Nephron (organoid): Measurements from ENCODE around the gene AKR1D1.

Experiments used
- H3K27ac Mint-ChIP-seq, 3 experiments: 2 replicates each; pipeline ENCODE4 v1.8.0; 2020; ENCODE audit warnings: mixed read lengths in 3 of 3, mild to moderate bottlenecking in 2 of 3, moderate library complexity in 1 of 3
- H3K27me3 Mint-ChIP-seq: 2 replicates; pipeline ENCODE4 v1.8.0; 2021; ENCODE audit warnings: low read depth, mild to moderate bottlenecking, moderate library complexity, mixed read lengths
- H3K36me3 Mint-ChIP-seq: 2 replicates; pipeline ENCODE4 v1.8.0; 2020; ENCODE audit warnings: low read depth, mixed read lengths
- H3K4me1 Mint-ChIP-seq: 2 replicates; pipeline ENCODE4 v1.8.0; 2020; ENCODE audit warnings: mixed read lengths
- H3K4me3 Mint-ChIP-seq, 3 experiments: 2 replicates each; pipeline ENCODE4 v1.8.0; 2020; ENCODE audit warnings: mild to moderate bottlenecking in 3 of 3, mixed read lengths in 3 of 3, moderate library complexity in 2 of 3
- H3K9me3 Mint-ChIP-seq: 2 replicates; pipeline ENCODE4 v1.8.0; 2020; ENCODE audit warnings: mixed read lengths
- TF ChIP-seq, protein P1 (sequence below), 3 experiments: fragments of 200-600 bp; sonication (generic); IDR thresholded peaks; one replicate each; pipeline ENCODE4 v1.5.0; 2021; ENCODE audit warnings: antibody characterized with exemption in 3 of 3; ENCODE audit not compliant: unreplicated experiment in 3 of 3

Gene AKR1D1, protein sequence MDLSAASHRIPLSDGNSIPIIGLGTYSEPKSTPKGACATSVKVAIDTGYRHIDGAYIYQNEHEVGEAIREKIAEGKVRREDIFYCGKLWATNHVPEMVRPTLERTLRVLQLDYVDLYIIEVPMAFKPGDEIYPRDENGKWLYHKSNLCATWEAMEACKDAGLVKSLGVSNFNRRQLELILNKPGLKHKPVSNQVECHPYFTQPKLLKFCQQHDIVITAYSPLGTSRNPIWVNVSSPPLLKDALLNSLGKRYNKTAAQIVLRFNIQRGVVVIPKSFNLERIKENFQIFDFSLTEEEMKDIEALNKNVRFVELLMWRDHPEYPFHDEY

DNA sequence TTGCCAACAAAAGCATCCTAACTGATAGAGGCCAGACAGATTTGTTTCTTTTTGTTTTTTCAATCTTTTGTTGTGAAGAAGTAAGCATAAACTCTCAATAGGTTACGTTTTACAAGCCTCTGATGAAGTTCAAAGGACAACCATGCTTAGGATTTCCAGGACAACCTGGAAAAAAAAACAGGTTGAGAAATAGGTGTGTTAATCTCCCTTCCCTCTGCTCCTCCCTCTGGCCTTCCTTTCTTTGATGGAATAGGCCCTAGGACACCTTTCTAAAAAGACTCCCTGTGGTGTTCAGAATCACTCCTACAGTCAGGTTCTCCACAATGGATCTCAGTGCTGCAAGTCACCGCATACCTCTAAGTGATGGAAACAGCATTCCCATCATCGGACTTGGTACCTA is at the start of gene AKR1D1:
AKR1D1 (plus strand) TSS at position 264 of the 400 bp plus-strand sequence; CDS start at position 324, 60 bp downstream.
- H3K9me3 Mint-ChIP-seq: peaks cover 20% of the 10 kb centered on the region
- no peaks in the 10 kb centered on the region for H3K27me3 Mint-ChIP-seq
- no peak within 1 kb of the TSS for H3K4me3 Mint-ChIP-seq
- no peaks in the 10 kb centered on the region for H3K4me1 Mint-ChIP-seq
- TF ChIP-seq, protein P1, sequence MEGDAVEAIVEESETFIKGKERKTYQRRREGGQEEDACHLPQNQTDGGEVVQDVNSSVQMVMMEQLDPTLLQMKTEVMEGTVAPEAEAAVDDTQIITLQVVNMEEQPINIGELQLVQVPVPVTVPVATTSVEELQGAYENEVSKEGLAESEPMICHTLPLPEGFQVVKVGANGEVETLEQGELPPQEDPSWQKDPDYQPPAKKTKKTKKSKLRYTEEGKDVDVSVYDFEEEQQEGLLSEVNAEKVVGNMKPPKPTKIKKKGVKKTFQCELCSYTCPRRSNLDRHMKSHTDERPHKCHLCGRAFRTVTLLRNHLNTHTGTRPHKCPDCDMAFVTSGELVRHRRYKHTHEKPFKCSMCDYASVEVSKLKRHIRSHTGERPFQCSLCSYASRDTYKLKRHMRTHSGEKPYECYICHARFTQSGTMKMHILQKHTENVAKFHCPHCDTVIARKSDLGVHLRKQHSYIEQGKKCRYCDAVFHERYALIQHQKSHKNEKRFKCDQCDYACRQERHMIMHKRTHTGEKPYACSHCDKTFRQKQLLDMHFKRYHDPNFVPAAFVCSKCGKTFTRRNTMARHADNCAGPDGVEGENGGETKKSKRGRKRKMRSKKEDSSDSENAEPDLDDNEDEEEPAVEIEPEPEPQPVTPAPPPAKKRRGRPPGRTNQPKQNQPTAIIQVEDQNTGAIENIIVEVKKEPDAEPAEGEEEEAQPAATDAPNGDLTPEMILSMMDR (IDR thresholded peaks at IDR 0.05; ENCODE audit: unreplicated experiment in 3 of 3): no peak
- no peaks in the 10 kb centered on the region for H3K36me3 Mint-ChIP-seq
- no peak within 1 kb of the TSS for H3K27ac Mint-ChIP-seq

DNA sequence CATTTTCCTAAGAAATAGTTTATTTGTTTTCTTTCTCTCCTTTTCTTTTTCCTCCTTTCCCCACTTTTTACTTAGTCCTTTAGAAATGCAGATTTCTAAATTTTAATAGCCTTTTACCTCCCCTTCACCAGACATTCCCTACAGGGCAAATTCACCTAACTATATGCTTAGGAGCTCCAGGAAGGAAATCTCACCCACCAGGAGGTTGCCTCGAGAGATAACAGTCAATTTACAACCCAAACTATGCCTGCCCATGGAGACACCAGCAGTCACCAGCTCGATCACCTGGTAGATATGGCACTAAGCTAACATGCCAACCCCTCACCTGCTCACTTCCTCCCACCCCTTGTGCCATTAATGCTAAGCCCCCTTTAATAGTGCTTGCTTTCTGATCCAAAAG is 49.2 kb upstream of the AKR1D1 start:
- TF ChIP-seq, protein P1 (IDR thresholded peaks at IDR 0.05; ENCODE audit: unreplicated experiment in 3 of 3): no peak
- Mint-ChIP-seq H3K4me3 (no peak overlapping the region), H3K4me1 (no peaks in the 10 kb centered on the region), H3K27ac (no peak overlapping the region), H3K36me3 (no peaks in the 10 kb centered on the region), H3K9me3 (peaks cover 15% of the 10 kb centered on the region), H3K27me3 (peaks cover 3% of the 10 kb centered on the region)

DNA sequence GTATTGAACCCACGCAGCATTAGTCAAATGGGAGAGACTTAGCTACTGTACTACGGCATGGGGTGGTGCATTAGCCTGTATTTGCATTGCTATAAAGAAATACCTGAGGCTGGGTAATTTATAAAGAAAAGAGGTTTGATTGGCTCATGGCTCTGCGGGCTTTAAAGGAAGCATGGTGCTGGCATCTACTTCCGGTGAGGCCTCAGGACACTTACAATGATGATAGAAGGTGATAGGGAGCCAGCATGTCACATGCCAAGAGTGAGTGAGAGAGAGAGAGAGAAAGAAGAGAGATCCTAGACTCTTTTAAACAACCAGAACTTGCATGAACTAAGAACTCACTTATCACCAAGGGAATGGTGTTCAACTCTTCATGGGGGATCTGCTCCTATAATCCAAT is 47.1 kb upstream of the AKR1D1 start:
- Mint-ChIP-seq H3K27me3 (peaks cover 3% of the 10 kb centered on the region), H3K9me3 (peaks cover 9% of the 10 kb centered on the region), H3K4me1 (no peaks in the 10 kb centered on the region), H3K27ac (no peak overlapping the region), H3K36me3 (no peaks in the 10 kb centered on the region), H3K4me3 (no peak overlapping the region)
- TF ChIP-seq, protein P1 (IDR thresholded peaks at IDR 0.05; ENCODE audit: unreplicated experiment in 3 of 3): no peak

DNA sequence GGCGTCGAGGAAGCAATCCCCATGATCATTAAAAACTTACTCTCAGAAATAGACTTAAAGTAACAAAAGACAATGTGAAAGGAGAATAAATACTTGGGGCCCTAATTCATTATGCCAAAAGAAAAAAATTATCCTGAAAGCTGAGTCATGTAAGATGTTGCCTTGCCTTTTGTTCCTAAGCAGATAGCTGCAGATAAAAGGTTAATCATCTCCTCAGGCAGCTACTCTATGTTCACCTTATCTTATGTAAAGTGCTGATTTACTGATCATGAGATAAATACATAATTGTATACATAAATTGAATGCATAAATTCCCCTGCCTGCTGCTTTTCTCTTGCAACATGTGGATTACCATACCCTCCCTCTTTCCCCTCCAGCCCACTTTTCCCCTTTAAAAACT is 46.3 kb upstream of the AKR1D1 start:
- Mint-ChIP-seq H3K27me3 (peaks cover 4% of the 10 kb centered on the region), H3K27ac (no peak overlapping the region), H3K9me3 (peaks cover 13% of the 10 kb centered on the region), H3K4me3 (no peak overlapping the region), H3K4me1 (no peaks in the 10 kb centered on the region), H3K36me3 (no peaks in the 10 kb centered on the region)
- TF ChIP-seq, protein P1 (IDR thresholded peaks at IDR 0.05; ENCODE audit: unreplicated experiment in 3 of 3): no peak

DNA sequence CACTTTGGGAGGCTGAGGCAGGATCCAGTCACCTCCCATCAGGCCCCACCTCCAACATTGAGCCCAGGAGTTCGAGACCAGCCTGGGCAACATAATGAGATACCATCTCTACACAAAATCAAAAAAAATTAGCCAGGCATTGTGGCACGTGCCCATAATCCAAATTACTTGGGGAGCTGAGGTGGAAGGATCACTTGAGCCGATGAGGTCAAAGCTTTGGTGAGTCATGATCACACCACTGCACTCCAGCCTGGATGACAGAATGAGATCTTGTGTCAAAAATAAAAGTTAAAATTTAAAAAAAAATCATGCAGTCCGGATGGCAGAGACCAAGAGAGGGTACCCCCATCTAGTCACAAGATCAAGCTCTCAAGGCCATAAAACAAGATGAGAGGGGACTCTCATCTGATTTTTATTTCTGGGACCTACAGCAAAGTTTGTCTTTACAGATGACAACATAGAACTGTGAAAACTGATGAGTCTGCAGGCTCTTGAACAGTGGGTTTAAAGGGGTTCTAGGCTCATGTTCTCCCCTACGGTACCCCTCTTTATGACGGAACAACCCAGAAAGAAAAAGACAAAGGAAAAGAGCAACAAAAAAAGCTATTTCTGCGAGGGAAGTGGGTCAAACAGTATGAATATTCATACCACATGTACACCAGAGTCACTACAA is 45.4 kb upstream of the AKR1D1 start:
- TF ChIP-seq, protein P1 (IDR thresholded peaks at IDR 0.05; ENCODE audit: unreplicated experiment in 3 of 3): no peak
- H3K4me3 Mint-ChIP-seq: no peak overlapping the region
- H3K36me3 Mint-ChIP-seq: no peaks in the 10 kb centered on the region
- peaks cover 6% of the 10 kb centered on the region for H3K27me3 Mint-ChIP-seq
- H3K9me3 Mint-ChIP-seq: peaks cover 12% of the 10 kb centered on the region
- H3K27ac Mint-ChIP-seq: no peak overlapping the region
- H3K4me1 Mint-ChIP-seq: no peaks in the 10 kb centered on the region
